Breast epithelium (tissue), 3 donors: Measurements from ENCODE around the gene ACADL.

Experiments
- CTCF ChIP-seq, 3 donors: fragments of 450-650 bp; IDR thresholded peaks; one replicate each; pipeline ENCODE4 v1.5.1; 2016 to 2017; ENCODE audit warnings: antibody characterized with exemption in 3 of 3, mild to moderate bottlenecking in 3 of 3, moderate library complexity in 3 of 3
- POLR2A ChIP-seq: fragments of 450-650 bp; IDR thresholded peaks from one replicate; pipeline ENCODE4 v1.6.1; 2016; ENCODE audit warnings: antibody characterized with exemption, mild to moderate bottlenecking, moderate library complexity

GRCh38 chr2:210224591-210224940 lies 681 bp downstream of the ACADL start:
- TF ChIP-seq CTCF (IDR thresholded peaks at IDR 0.05) = no peak
- no peak for TF ChIP-seq POLR2A
